B cell (primary cell): ENCODE measurements around the gene ANO2. TPM values are rescaled to one million over a fixed set of nuclear protein-coding genes. Genes with fewer than 3 reads are reported as not detected.

Experiments
- ATAC-seq: fragments of 200-7000 bp; cut with Tn5 transposase; one replicate; pipeline ENCODE4 v1.10.0; 2021; ENCODE audit warnings: low read depth, mild to moderate bottlenecking, moderate number of reproducible peaks, moderate library complexity
- CTCF ChIA-PET: fragments of 350-600 bp; sonication (Branson Sonifier 250); formaldehyde crosslinking; loops from one replicate; lab custom pipeline; 2021; ENCODE audit warnings: antibody characterized with exemption, inconsistent platforms; lab: Charles Lee
- POLR2A ChIA-PET: fragments of 350-600 bp; sonication (Branson Sonifier 250); formaldehyde crosslinking; loops from one replicate; lab custom pipeline; 2021; ENCODE audit warnings: antibody characterized with exemption; lab: Charles Lee
- DNase-seq: peaks from one replicate; pipeline ENCODE4 v3.0.0; 2013
- H2AFZ ChIP-seq: 2 replicates; pipeline ENCODE4 v1.6.1; 2012; ENCODE audit warnings: mild to moderate bottlenecking, low read depth, low read length; ENCODE audit not compliant: insufficient read depth, poor library complexity, severe bottlenecking
- H3K27ac ChIP-seq, 2 donors: 1 replicate in 1 of 2; 2 replicates in 1 of 2; pipeline ENCODE4 v1.5.1; 2012 to 2013; ENCODE audit warnings: low read length in 2 of 2, mild to moderate bottlenecking in 2 of 2, moderate library complexity in 1 of 2
- H3K27me3 ChIP-seq, 4 experiments: fragments of 200-600 bp in 1 of 4; sonication (generic) in 1 of 4; replicated peaks in 1 of 4; 1 replicate in 2 of 4; 2 replicates in 2 of 4; pipeline versions ENCODE4 v1.6.1 to v1.7.0; 2013 to 2016; ENCODE audit warnings: low read length in 3 of 4, mild to moderate bottlenecking in 2 of 4, mixed read lengths in 1 of 4, moderate library complexity in 1 of 4; ENCODE audit not compliant: insufficient read depth in 4 of 4, control insufficient read depth in 3 of 4; ENCODE audit errors: control extremely low read depth in 1 of 4
- H3K36me3 ChIP-seq, 2 experiments: replicated peaks in 1 of 2; 1 replicate in 1 of 2; 2 replicates in 1 of 2; pipeline versions ENCODE4 v1.6.1 to v1.7.1; 2013; ENCODE audit warnings: low read length in 1 of 2; ENCODE audit not compliant: insufficient read depth in 2 of 2, control insufficient read depth in 1 of 2; ENCODE audit errors: control extremely low read depth in 1 of 2, extremely low read depth in 1 of 2
- H3K4me1 ChIP-seq, 2 donors: fragments of 200-600 bp in 1 of 2; sonication (generic) in 1 of 2; 1 replicate in 1 of 2; 2 replicates in 1 of 2; pipeline versions ENCODE4 v1.5.1 to v1.6.1; 2013 to 2017; ENCODE audit warnings: low read length in 2 of 2; ENCODE audit not compliant: control insufficient read depth in 2 of 2, insufficient read depth in 2 of 2
- H3K4me2 ChIP-seq: replicated peaks from 2 replicates; pipeline ENCODE3; 2012; ENCODE audit warnings: mild to moderate bottlenecking, low read depth, low read length; ENCODE audit not compliant: poor library complexity, severe bottlenecking
- H3K4me3 ChIP-seq, 5 experiments: fragments of 200-600 bp in 1 of 5; sonication (generic) in 1 of 5; 1 replicate in 3 of 5; 2 replicates in 2 of 5; pipeline versions ENCODE4 v1.5.1 to v1.7.0; 2011 to 2016; ENCODE audit warnings: low read length in 4 of 5, mild to moderate bottlenecking in 4 of 5, low read depth in 2 of 5, control low read depth in 1 of 5, moderate library complexity in 1 of 5; ENCODE audit not compliant: insufficient read depth in 1 of 5; ENCODE audit errors: control extremely low read depth in 1 of 5, extremely low read depth in 1 of 5
- H3K79me2 ChIP-seq: fragments of 200-600 bp; sonication (generic); one replicate; pipeline ENCODE4 v1.6.0; 2016; ENCODE audit warnings: low read length; ENCODE audit not compliant: control insufficient read depth, insufficient read depth
- H3K9ac ChIP-seq: fragments of 200-600 bp; sonication (generic); 2 replicates; pipeline ENCODE4 v1.6.1; 2017; ENCODE audit warnings: mild to moderate bottlenecking, low read length, moderate library complexity
- H3K9me3 ChIP-seq, 3 donors: one replicate each; pipeline versions ENCODE4 v1.6.1 to v1.7.1; 2013; ENCODE audit warnings: low read length in 2 of 3; ENCODE audit not compliant: control insufficient read depth in 2 of 3, insufficient read depth in 1 of 3; ENCODE audit errors: control extremely low read depth in 1 of 3
- H4K20me1 ChIP-seq: 2 replicates; pipeline ENCODE4 v1.6.0; 2012; ENCODE audit warnings: mild to moderate bottlenecking, low read length; ENCODE audit not compliant: insufficient read depth, control insufficient read depth, poor library complexity, severe bottlenecking
- H3K27ac Mint-ChIP-seq: one replicate; pipeline ENCODE4 v1.8.0; 2021; ENCODE audit warnings: mixed read lengths
- H3K27me3 Mint-ChIP-seq: one replicate; pipeline ENCODE4 v1.8.0; 2021; ENCODE audit warnings: mixed read lengths
- H3K4me1 Mint-ChIP-seq: one replicate; pipeline ENCODE4 v1.8.0; 2021; ENCODE audit warnings: mixed read lengths
- H3K4me3 Mint-ChIP-seq: one replicate; pipeline ENCODE4 v1.8.0; 2021; ENCODE audit warnings: mixed read lengths
- H3K9me3 Mint-ChIP-seq: one replicate; pipeline ENCODE4 v1.8.0; 2022; ENCODE audit warnings: mixed read lengths; ENCODE audit not compliant: insufficient read depth
- EZH2 ChIP-seq: IDR thresholded peaks from 2 replicates; pipeline ENCODE4 v1.6.1; 2012; ENCODE audit warnings: borderline replicate concordance, low read depth, mild to moderate bottlenecking, moderate library complexity, low read length; ENCODE audit not compliant: insufficient read depth, poor library complexity, severe bottlenecking
- WGBS: methylation state at CpG from one replicate; pipeline ENCODE4 v1.1.5; 2013; ENCODE audit warnings: missing lambda C conversion rate; ENCODE audit not compliant: insufficient coverage; 5-methylcytosine and 5-hydroxymethylcytosine counted together
- intact Hi-C: fragments of 100-400 bp; cut with micrococcal nuclease; formaldehyde crosslinking; loops from one replicate; pipeline ENCODE4 v1.10.0; 2022
- polyA plus RNA-seq: library from polyadenylated mRNA; depleted of rRNA; stranded (reverse); fragments of >200 nt; gene quantifications from 2 replicates; pipeline ENCODE4 v1.2.3, GENCODE V29; 2012
- total RNA-seq, 2 donors: library from RNA; stranded (reverse); fragments of 120-200 nt in 1 of 2; gene quantifications; 1 replicate in 1 of 2; 2 replicates in 1 of 2; pipeline versions ENCODE4 v1.2.3 to v1.2.4, GENCODE V29; 2013 to 2022
- TF ChIP-seq, protein P1 (sequence below): fragments of 200-600 bp; IDR thresholded peaks from one replicate; pipeline ENCODE4 v1.8.0; 2022; ENCODE audit warnings: antibody characterized with exemption, mild to moderate bottlenecking

ANO2 gene
- total and polyA plus RNA-seq, 2 donors (not counting 1 experiment from before 2014, with no cell fraction given): not detected

DNA sequence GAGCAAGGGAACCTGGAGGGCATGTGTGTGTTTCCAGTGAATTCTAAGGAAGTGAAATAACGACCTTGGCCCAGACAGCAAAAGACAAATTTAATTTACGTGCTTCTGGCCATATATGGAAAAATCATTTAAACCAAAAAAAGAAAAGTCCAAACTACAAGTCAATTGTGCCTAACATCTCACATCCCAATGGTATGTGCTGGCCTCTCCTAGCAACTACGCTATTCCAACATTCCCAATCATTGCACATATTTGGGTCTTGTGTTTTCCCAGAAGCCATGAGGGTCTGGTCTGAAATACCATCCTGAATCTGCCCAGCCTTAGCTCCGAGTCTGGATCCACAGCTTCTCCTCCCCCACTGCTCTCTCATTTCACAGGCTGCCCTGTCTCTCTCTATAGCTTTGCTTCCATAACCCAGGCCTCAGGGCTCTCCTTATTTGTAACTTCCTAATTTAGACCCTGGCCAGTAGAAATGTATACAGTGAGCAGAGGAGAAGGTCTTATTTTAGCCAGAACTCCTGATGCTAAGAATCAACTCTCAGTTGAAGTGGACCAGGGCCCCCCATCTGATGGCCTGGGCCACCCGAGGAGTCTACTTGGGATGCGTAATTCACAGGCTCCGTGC, 224.6 kb downstream of the ANO2 start:
- Histone ChIP-seq H3K4me3 (no peak overlapping the region), H3K4me2 (no peak overlapping the region), H3K27ac (no peak overlapping the region), H3K36me3 (no peaks in the 10 kb centered on the region), H4K20me1 (no peaks in the 10 kb centered on the region), H3K4me1 (no peaks in the 10 kb centered on the region), H2AFZ (no peak overlapping the region), H3K79me2 (no peaks in the 10 kb centered on the region), H3K27me3 (peaks cover 0 to 4% (median 2%) of the 10 kb centered on the region in 4 experiments), H3K9me3 (no peaks in the 10 kb centered on the region), H3K9ac (no peak overlapping the region)
- WGBS: 77% methylated on average over 5 of the region's 7 CpGs
- no peak for TF ChIP-seq EZH2
- intact Hi-C loops: no loop called here
- peaks cover 14% of the 10 kb centered on the region for H3K27me3 Mint-ChIP-seq
- DNase-seq (no peak), ATAC-seq (no peak)
- no peaks in the 10 kb centered on the region for H3K4me1 Mint-ChIP-seq
- H3K27ac Mint-ChIP-seq: no peak overlapping the region
- ChIA-PET CTCF (no interaction called here), POLR2A (no interaction called here)
- H3K9me3 Mint-ChIP-seq: no peaks in the 10 kb centered on the region
- no peak overlapping the region for H3K4me3 Mint-ChIP-seq

GRCh38 chr12:5718680-5719079, 226.4 kb downstream of the ANO2 start:
- no peak overlapping the region for H3K4me2 ChIP-seq
- ATAC-seq: no peak
- POLR2A ChIA-PET: no interaction called here
- H3K9me3 Mint-ChIP-seq: no peaks in the 10 kb centered on the region
- H3K4me3 Mint-ChIP-seq: no peak overlapping the region
- H3K27ac ChIP-seq: no peak overlapping the region
- no peaks in the 10 kb centered on the region for H3K9me3 ChIP-seq
- no peak for TF ChIP-seq EZH2
- TF ChIP-seq, protein P1, sequence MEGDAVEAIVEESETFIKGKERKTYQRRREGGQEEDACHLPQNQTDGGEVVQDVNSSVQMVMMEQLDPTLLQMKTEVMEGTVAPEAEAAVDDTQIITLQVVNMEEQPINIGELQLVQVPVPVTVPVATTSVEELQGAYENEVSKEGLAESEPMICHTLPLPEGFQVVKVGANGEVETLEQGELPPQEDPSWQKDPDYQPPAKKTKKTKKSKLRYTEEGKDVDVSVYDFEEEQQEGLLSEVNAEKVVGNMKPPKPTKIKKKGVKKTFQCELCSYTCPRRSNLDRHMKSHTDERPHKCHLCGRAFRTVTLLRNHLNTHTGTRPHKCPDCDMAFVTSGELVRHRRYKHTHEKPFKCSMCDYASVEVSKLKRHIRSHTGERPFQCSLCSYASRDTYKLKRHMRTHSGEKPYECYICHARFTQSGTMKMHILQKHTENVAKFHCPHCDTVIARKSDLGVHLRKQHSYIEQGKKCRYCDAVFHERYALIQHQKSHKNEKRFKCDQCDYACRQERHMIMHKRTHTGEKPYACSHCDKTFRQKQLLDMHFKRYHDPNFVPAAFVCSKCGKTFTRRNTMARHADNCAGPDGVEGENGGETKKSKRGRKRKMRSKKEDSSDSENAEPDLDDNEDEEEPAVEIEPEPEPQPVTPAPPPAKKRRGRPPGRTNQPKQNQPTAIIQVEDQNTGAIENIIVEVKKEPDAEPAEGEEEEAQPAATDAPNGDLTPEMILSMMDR: no peak
- H3K9ac ChIP-seq: no peak overlapping the region
- H3K4me3 ChIP-seq: no peak overlapping the region
- H3K27ac Mint-ChIP-seq: no peak overlapping the region
- WGBS: 41% methylated on average over 5 of the region's 6 CpGs
- H3K4me1 Mint-ChIP-seq: no peaks in the 10 kb centered on the region
- H3K36me3 ChIP-seq: no peaks in the 10 kb centered on the region
- CTCF ChIA-PET: no interaction called here
- no peak for DNase-seq
- peaks cover 14% of the 10 kb centered on the region for H3K27me3 Mint-ChIP-seq
- H4K20me1 ChIP-seq: no peaks in the 10 kb centered on the region
- H3K79me2 ChIP-seq: no peaks in the 10 kb centered on the region
- H2AFZ ChIP-seq: no peak overlapping the region
- H3K4me1 ChIP-seq: no peaks in the 10 kb centered on the region
- peaks cover 0 to 4% (median 2%) of the 10 kb centered on the region in 4 experiments for H3K27me3 ChIP-seq
- intact Hi-C loops: no loop called here
